Endothelial cell of umbilical vein (primary cell): Measurements from ENCODE around the gene SLC36A2. TPM values are rescaled to one million over a fixed set of nuclear protein-coding genes. Genes with fewer than 3 reads are reported as not detected.
A peak's percentile ranks its signal among the peaks of the same experiment; 100 is the strongest.

Experiments
- BruUV-seq: library from RNA; stranded (reverse); fragments of 400-500 nt; replicated peaks from 2 replicates; lab custom pipeline; 2021; lab: Mats Ljungman, UMichigan
- CTCF ChIA-PET: fragments of 300-600, 350-600 bp; sonication (Branson Sonifier 250); formaldehyde crosslinking; loops from one replicate; lab custom pipeline; 2021; ENCODE audit warnings: antibody characterized with exemption, inconsistent platforms; lab: Charles Lee
- POLR2A ChIA-PET: fragments of 300-600, 350-600 bp; sonication (Branson Sonifier 250); formaldehyde crosslinking; loops from one replicate; lab custom pipeline; 2021; ENCODE audit warnings: antibody characterized with exemption, inconsistent platforms; lab: Charles Lee
- DNase-seq: peaks from one replicate; pipeline ENCODE4 v3.0.0-alpha.2; 2011; ENCODE audit warnings: low read depth, low spot score
- FAIRE-seq: peaks from 2 replicates; lab custom pipeline; 2011; peaks lifted over from hg19 to GRCh38; lab: Jason Lieb, UNC
- H2AFZ ChIP-seq: 2 replicates; pipeline ENCODE4 v1.6.0; 2012; ENCODE audit warnings: low read depth, low read length, control low read depth, inconsistent platforms
- H3K27ac ChIP-seq: 2 replicates; pipeline ENCODE4 v1.5.1; 2011; ENCODE audit warnings: low read depth, mild to moderate bottlenecking, control low read depth, low read length, moderate library complexity; ENCODE audit not compliant: insufficient read depth
- H3K27me3 ChIP-seq, 2 experiments: 2 replicates each; pipeline versions ENCODE4 v1.6.0 to v1.6.1; 2011; ENCODE audit warnings: low read length in 2 of 2, mixed read lengths in 1 of 2; ENCODE audit not compliant: control insufficient read depth in 2 of 2, insufficient read depth in 2 of 2
- H3K36me3 ChIP-seq, 2 experiments: 2 replicates in 1 of 2; 3 replicates in 1 of 2; pipeline ENCODE4 v1.5.1; 2011; ENCODE audit warnings: low read length in 2 of 2, mild to moderate bottlenecking in 1 of 2, moderate library complexity in 1 of 2; ENCODE audit not compliant: control insufficient read depth in 2 of 2, insufficient read depth in 2 of 2; ENCODE audit errors: extremely low read depth in 1 of 2
- H3K4me1 ChIP-seq: 3 replicates; pipeline ENCODE4 v1.5.1; 2011; ENCODE audit warnings: mild to moderate bottlenecking, low read length; ENCODE audit not compliant: control insufficient read depth, insufficient read depth; ENCODE audit errors: extremely low read depth
- H3K4me2 ChIP-seq: 2 replicates; pipeline ENCODE4 v1.6.1; 2011; ENCODE audit warnings: low read length, control low read depth, mixed read lengths; ENCODE audit not compliant: insufficient read depth
- H3K4me3 ChIP-seq, 3 experiments: fragments of 200-600 bp in 1 of 3; sonication (generic), shearing (Covaris generic) in 1 of 3; replicated peaks in 1 of 3; 2 replicates each; pipeline ENCODE4 v1.5.1; 2011 to 2016; ENCODE audit warnings: control low read depth in 3 of 3, low read length in 3 of 3, mild to moderate bottlenecking in 2 of 3, inconsistent platforms in 1 of 3, low read depth in 1 of 3, moderate library complexity in 1 of 3; ENCODE audit not compliant: insufficient read depth in 1 of 3
- H3K79me2 ChIP-seq: 2 replicates; pipeline ENCODE4 v1.6.0; 2012; ENCODE audit warnings: low read length, inconsistent platforms; ENCODE audit not compliant: control insufficient read depth, insufficient read depth
- H3K9ac ChIP-seq: replicated peaks from 2 replicates; pipeline ENCODE3; 2011; ENCODE audit warnings: low read length, control low read depth; ENCODE audit not compliant: insufficient read depth; ENCODE audit errors: extremely low read depth
- H3K9me1 ChIP-seq: replicated peaks from 3 replicates; pipeline ENCODE4 v1.6.0; 2011; ENCODE audit warnings: mild to moderate bottlenecking, low read length; ENCODE audit not compliant: control insufficient read depth, insufficient read depth; ENCODE audit errors: extremely low read depth
- H3K9me3 ChIP-seq: replicated peaks from 2 replicates; pipeline ENCODE4 v1.5.1; 2012; ENCODE audit warnings: low read length, inconsistent platforms; ENCODE audit not compliant: control insufficient read depth, insufficient read depth
- H4K20me1 ChIP-seq: replicated peaks from 2 replicates; pipeline ENCODE3; 2011; ENCODE audit warnings: mild to moderate bottlenecking, low read length; ENCODE audit not compliant: control insufficient read depth, insufficient read depth; ENCODE audit errors: extremely low read depth
- CTCF ChIP-seq, 2 donors: IDR thresholded peaks; 1 replicate in 1 of 2; 2 replicates in 1 of 2; pipeline ENCODE4 v1.5.1; 2011; ENCODE audit warnings: low read length in 2 of 2, mild to moderate bottlenecking in 2 of 2, moderate library complexity in 2 of 2, control low read depth in 1 of 2, inconsistent platforms in 1 of 2, low read depth in 1 of 2; ENCODE audit not compliant: insufficient read depth in 1 of 2; ENCODE audit errors: extremely low read depth in 1 of 2
- EZH2 ChIP-seq: IDR thresholded peaks from 2 replicates; pipeline ENCODE4 v1.6.1; 2012; ENCODE audit warnings: borderline replicate concordance, low read depth, mild to moderate bottlenecking, moderate library complexity, low read length, inconsistent platforms; ENCODE audit not compliant: severe bottlenecking
- FOS ChIP-seq: IDR thresholded peaks from 2 replicates; pipeline ENCODE4 v1.6.1; 2011; ENCODE audit warnings: mild to moderate bottlenecking, low read length, moderate library complexity, borderline replicate concordance; ENCODE audit not compliant: insufficient read depth
- JUN ChIP-seq: IDR thresholded peaks from 2 replicates; pipeline ENCODE4 v1.6.1; 2011; ENCODE audit warnings: borderline replicate concordance, low read depth; ENCODE audit not compliant: insufficient read length, insufficient read depth
- MAX ChIP-seq: IDR thresholded peaks from 2 replicates; pipeline ENCODE4 v1.6.1; 2011; ENCODE audit not compliant: insufficient read depth, insufficient read length
- MYC ChIP-seq: IDR thresholded peaks from one replicate; pipeline ENCODE4 v1.6.1; 2011; ENCODE audit warnings: mild to moderate bottlenecking, low read depth, low read length
- POLR2A ChIP-seq: IDR thresholded peaks from 2 replicates; pipeline ENCODE4 v1.6.1; 2012; ENCODE audit warnings: low read depth, mild to moderate bottlenecking, control low read depth, low read length
- POLR2AphosphoS5 ChIP-seq: IDR thresholded peaks from 2 replicates; pipeline ENCODE4 v1.6.1; 2012; ENCODE audit warnings: low read depth, mild to moderate bottlenecking, control low read depth, low read length, moderate library complexity; ENCODE audit not compliant: insufficient read depth
- dilution Hi-C: fragments of 300-500 bp; cut with MboI; formaldehyde crosslinking; loops from one replicate; pipeline ENCODE4 v1.15.0; 2019; ENCODE audit warnings: low sequenced_read_pairs; ENCODE audit not compliant: extremely low pct_ligation_motif_present
- intact Hi-C: fragments of 100-400 bp; cut with micrococcal nuclease; formaldehyde crosslinking; loops from one replicate; pipeline ENCODE4 v1.10.0; 2022
- polyA plus RNA-seq, 4 experiments: library from polyadenylated mRNA; depleted of rRNA in 3 of 4; stranded (reverse) in 3 of 4; unstranded in 1 of 4; fragments of >200 nt; gene quantifications; 2 replicates each; pipeline versions ENCODE4 v1.2.1 to v1.2.3, GENCODE V29; 2011 to 2012; ENCODE audit warnings: missing spikeins in 1 of 4
- total RNA-seq: library from RNA; stranded (reverse); gene quantifications from 2 replicates; pipeline ENCODE4 v1.2.3, GENCODE V29; 2021

The SLC36A2 gene
- total and polyA plus RNA-seq, 2 donors (not counting 3 experiments of a cell fraction or from before 2014, with no cell fraction given), result not detected

- Histone ChIP-seq H4K20me1 (no peaks in the 10 kb centered on the region), H3K27me3 (no peaks in the 10 kb centered on the region), H3K36me3 (no peaks in the 10 kb centered on the region), H3K9me1 (no peaks in the 10 kb centered on the region), H3K9ac (no peak overlapping the region), H2AFZ (no peak overlapping the region), H3K27ac (no peak overlapping the region), H3K4me3 (no peak overlapping the region), H3K9me3 (no peaks in the 10 kb centered on the region), H3K4me1 (no peaks in the 10 kb centered on the region), H3K79me2 (no peaks in the 10 kb centered on the region), H3K4me2 (no peak overlapping the region)
- dilution Hi-C loops (no loop called here), intact Hi-C loops (no loop called here)
- CTCF ChIA-PET, result no interaction called here
- no peak for FAIRE-seq
- BruUV-seq, result no TSS peak
- DNase-seq, result no peak
- TF ChIP-seq EZH2, result no peak
- TF ChIP-seq CTCF (IDR thresholded peaks at IDR 0.05; ENCODE audit: extremely low read depth in 1 of 2, insufficient read depth in 1 of 2, low read depth in 1 of 2, low read length in 2 of 2), result peak; percentile 6 to 12
- POLR2A ChIA-PET, result no interaction called here
These were observed 62.9 kb downstream of the SLC36A2 start for GRCh38 chr5:151284392-151284967.

DNA sequence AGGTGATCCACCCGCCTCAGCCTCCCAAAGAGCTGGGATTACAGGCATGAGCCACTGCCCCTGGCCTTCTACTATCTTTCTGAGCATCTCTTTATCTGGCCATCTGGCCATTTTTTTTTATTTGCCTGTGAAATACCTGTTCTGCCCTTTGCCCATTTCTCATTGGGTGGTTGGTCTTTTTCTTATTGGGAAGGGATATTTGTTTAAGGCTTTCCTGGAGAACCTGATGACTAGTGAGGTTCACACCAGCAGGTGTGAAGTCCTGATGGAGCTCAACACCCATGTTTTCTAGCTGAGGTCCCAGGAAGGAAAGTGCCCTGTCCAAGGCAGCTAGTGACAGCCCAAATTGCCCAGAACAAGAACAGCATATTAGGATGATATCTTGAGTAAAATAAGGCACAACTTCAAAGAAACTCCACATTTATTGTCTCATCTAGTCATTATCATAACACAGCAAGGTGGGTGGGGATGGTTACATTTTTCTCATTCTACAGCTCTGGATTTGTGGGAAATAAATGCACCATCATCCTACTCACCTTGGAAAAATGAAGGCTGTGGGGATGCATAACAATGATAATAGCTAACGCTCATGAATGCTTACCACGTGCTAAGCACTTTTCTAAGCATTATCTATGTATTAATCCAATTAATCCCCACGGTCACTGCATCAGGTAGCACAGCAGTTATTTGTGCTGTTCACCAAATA is 64.1 kb downstream of the SLC36A2 start:
- no TSS peak for BruUV-seq
- TF ChIP-seq EZH2 (no peak), MYC (no peak), JUN (no peak), MAX (no peak), POLR2A (no peak), POLR2AphosphoS5 (no peak), CTCF (IDR thresholded peaks at IDR 0.05; ENCODE audit: extremely low read depth in 1 of 2, insufficient read depth in 1 of 2, low read depth in 1 of 2, low read length in 2 of 2) (no peak), FOS (no peak)
- Histone ChIP-seq H3K9me3 (no peaks in the 10 kb centered on the region), H4K20me1 (no peaks in the 10 kb centered on the region), H3K4me3 (no peak overlapping the region), H3K4me1 (no peaks in the 10 kb centered on the region), H3K27ac (no peak overlapping the region), H3K79me2 (no peaks in the 10 kb centered on the region), H2AFZ (no peak overlapping the region), H3K27me3 (no peaks in the 10 kb centered on the region), H3K36me3 (no peaks in the 10 kb centered on the region), H3K9ac (no peak overlapping the region), H3K9me1 (no peaks in the 10 kb centered on the region), H3K4me2 (no peak overlapping the region)
- dilution Hi-C loops, result no loop called here
- ChIA-PET POLR2A (no interaction called here), CTCF (interaction anchor here (1.0 to 1.4 kb wide), 3 partner anchors 8 to 369 kb away, joined by 3 to 4 read pairs (median 3); no protein-coding TSS in a partner anchor)
- intact Hi-C loops, result no loop called here
- no peak for DNase-seq
- no peak for FAIRE-seq
